Astrocyte (in vitro differentiated cells and primary cell): ENCODE results near the gene FAM170B. TPM values are rescaled to one million over a fixed set of nuclear protein-coding genes. Genes with fewer than 3 reads are reported as not detected.

ENCODE experiments used
- DNase-seq: peaks from one replicate; pipeline ENCODE4 v3.0.0-alpha.2; 2010; ENCODE audit warnings: low read depth
- FAIRE-seq: peaks from 2 replicates; lab custom pipeline; 2011; peaks lifted over from hg19 to GRCh38; lab: Jason Lieb, UNC
- H2AFZ ChIP-seq: 2 replicates; pipeline ENCODE4 v1.6.0; 2012; ENCODE audit warnings: low read depth, low read length, inconsistent platforms
- H3K27ac ChIP-seq: 2 replicates; pipeline ENCODE4 v1.5.1; 2011; ENCODE audit warnings: low read depth, low read length, inconsistent platforms
- H3K27me3 ChIP-seq: 2 replicates; pipeline ENCODE4 v1.6.0; 2011; ENCODE audit warnings: low read length, inconsistent platforms; ENCODE audit not compliant: insufficient read depth
- H3K36me3 ChIP-seq: 2 replicates; pipeline ENCODE4 v1.5.1; 2011; ENCODE audit warnings: low read length, inconsistent platforms; ENCODE audit not compliant: insufficient read depth
- H3K4me1 ChIP-seq: 2 replicates; pipeline ENCODE4 v1.5.1; 2011; ENCODE audit warnings: low read length, inconsistent platforms; ENCODE audit not compliant: insufficient read depth
- H3K4me2 ChIP-seq: 2 replicates; pipeline ENCODE4 v1.6.0; 2012; ENCODE audit warnings: low read length, inconsistent platforms
- H3K4me3 ChIP-seq: 2 replicates; pipeline ENCODE4 v1.5.1; 2011; ENCODE audit warnings: low read depth, mild to moderate bottlenecking, low read length, inconsistent platforms; ENCODE audit not compliant: insufficient read depth
- H3K79me2 ChIP-seq: 2 replicates; pipeline ENCODE4 v1.6.0; 2012; ENCODE audit warnings: mild to moderate bottlenecking, low read length, inconsistent platforms; ENCODE audit not compliant: insufficient read depth
- H3K9ac ChIP-seq: 2 replicates; pipeline ENCODE4 v1.6.0; 2012; ENCODE audit warnings: mild to moderate bottlenecking, low read length, inconsistent platforms
- H3K9me3 ChIP-seq: 2 replicates; pipeline ENCODE4 v1.5.1; 2012; ENCODE audit warnings: low read depth, mild to moderate bottlenecking, low read length, inconsistent platforms; ENCODE audit not compliant: insufficient read depth
- H4K20me1 ChIP-seq: 2 replicates; pipeline ENCODE4 v1.6.0; 2012; ENCODE audit warnings: low read length, inconsistent platforms; ENCODE audit not compliant: insufficient read depth
- H3K27ac Mint-ChIP-seq: one replicate; pipeline ENCODE4 v1.8.0; 2021; ENCODE audit warnings: mild to moderate bottlenecking, mixed read lengths; ENCODE audit not compliant: unreplicated experiment
- H3K27me3 Mint-ChIP-seq: one replicate; pipeline ENCODE4 v1.8.0; 2021; ENCODE audit warnings: low read depth, mixed read lengths; ENCODE audit not compliant: unreplicated experiment
- H3K36me3 Mint-ChIP-seq: one replicate; pipeline ENCODE4 v1.8.0; 2021; ENCODE audit warnings: low read depth, mixed read lengths; ENCODE audit not compliant: unreplicated experiment
- H3K4me1 Mint-ChIP-seq: one replicate; pipeline ENCODE4 v1.8.0; 2021; ENCODE audit warnings: low read depth, mixed read lengths; ENCODE audit not compliant: unreplicated experiment
- H3K4me3 Mint-ChIP-seq: one replicate; pipeline ENCODE4 v1.8.0; 2021; ENCODE audit warnings: mild to moderate bottlenecking, moderate library complexity, mixed read lengths; ENCODE audit not compliant: unreplicated experiment
- H3K9me3 Mint-ChIP-seq: one replicate; pipeline ENCODE4 v1.8.0; 2021; ENCODE audit warnings: mild to moderate bottlenecking, mixed read lengths; ENCODE audit not compliant: unreplicated experiment
- EZH2 ChIP-seq: IDR thresholded peaks from 2 replicates; pipeline ENCODE4 v1.6.1; 2012; ENCODE audit warnings: mild to moderate bottlenecking, low read length, inconsistent platforms; ENCODE audit not compliant: insufficient read depth
- total RNA-seq: library from RNA; stranded (reverse); gene quantifications from 2 replicates; pipeline ENCODE4 v1.2.1, GENCODE V29; 2021
- TF ChIP-seq, protein P1 (sequence below): IDR thresholded peaks from 2 replicates; pipeline ENCODE4 v1.5.1; 2011; ENCODE audit warnings: low read depth, mild to moderate bottlenecking, inconsistent platforms, low read length, moderate library complexity; ENCODE audit not compliant: insufficient read depth

FAM170B gene
- total RNA-seq, 1 donor from 2014 or later = not detected

GRCh38 chr10:49093922-49094321 lies 39.9 kb downstream of the FAM170B start:
- no peak overlapping the region for H3K4me3 Mint-ChIP-seq
- H3K27ac Mint-ChIP-seq = no peak overlapping the region
- Histone ChIP-seq H3K4me1 (no peaks in the 10 kb centered on the region), H3K27me3 (no peaks in the 10 kb centered on the region), H3K9me3 (no peaks in the 10 kb centered on the region), H3K4me3 (no peak overlapping the region), H3K4me2 (no peak overlapping the region), H3K36me3 (no peaks in the 10 kb centered on the region), H3K27ac (no peak overlapping the region), H2AFZ (no peak overlapping the region), H4K20me1 (peaks cover 3% of the 10 kb centered on the region), H3K9ac (no peak overlapping the region), H3K79me2 (no peaks in the 10 kb centered on the region)
- no peaks in the 10 kb centered on the region for H3K36me3 Mint-ChIP-seq
- no peaks in the 10 kb centered on the region for H3K4me1 Mint-ChIP-seq
- TF ChIP-seq, protein P1, sequence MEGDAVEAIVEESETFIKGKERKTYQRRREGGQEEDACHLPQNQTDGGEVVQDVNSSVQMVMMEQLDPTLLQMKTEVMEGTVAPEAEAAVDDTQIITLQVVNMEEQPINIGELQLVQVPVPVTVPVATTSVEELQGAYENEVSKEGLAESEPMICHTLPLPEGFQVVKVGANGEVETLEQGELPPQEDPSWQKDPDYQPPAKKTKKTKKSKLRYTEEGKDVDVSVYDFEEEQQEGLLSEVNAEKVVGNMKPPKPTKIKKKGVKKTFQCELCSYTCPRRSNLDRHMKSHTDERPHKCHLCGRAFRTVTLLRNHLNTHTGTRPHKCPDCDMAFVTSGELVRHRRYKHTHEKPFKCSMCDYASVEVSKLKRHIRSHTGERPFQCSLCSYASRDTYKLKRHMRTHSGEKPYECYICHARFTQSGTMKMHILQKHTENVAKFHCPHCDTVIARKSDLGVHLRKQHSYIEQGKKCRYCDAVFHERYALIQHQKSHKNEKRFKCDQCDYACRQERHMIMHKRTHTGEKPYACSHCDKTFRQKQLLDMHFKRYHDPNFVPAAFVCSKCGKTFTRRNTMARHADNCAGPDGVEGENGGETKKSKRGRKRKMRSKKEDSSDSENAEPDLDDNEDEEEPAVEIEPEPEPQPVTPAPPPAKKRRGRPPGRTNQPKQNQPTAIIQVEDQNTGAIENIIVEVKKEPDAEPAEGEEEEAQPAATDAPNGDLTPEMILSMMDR = no peak
- no peak for TF ChIP-seq EZH2
- H3K27me3 Mint-ChIP-seq = peaks cover 50% of the 10 kb centered on the region
- DNase-seq (no peak), FAIRE-seq (no peak)
- H3K9me3 Mint-ChIP-seq = no peaks in the 10 kb centered on the region

GRCh38 chr10:49092477-49092876 lies 41.3 kb downstream of the FAM170B start:
- Histone ChIP-seq H3K79me2 (no peaks in the 10 kb centered on the region), H3K9me3 (no peaks in the 10 kb centered on the region), H3K4me2 (no peak overlapping the region), H3K36me3 (no peaks in the 10 kb centered on the region), H3K9ac (no peak overlapping the region), H2AFZ (no peak overlapping the region), H3K27me3 (no peaks in the 10 kb centered on the region), H4K20me1 (peaks cover 3% of the 10 kb centered on the region), H3K27ac (no peak overlapping the region), H3K4me1 (no peaks in the 10 kb centered on the region), H3K4me3 (no peak overlapping the region)
- TF ChIP-seq, protein P1 = no peak
- TF ChIP-seq EZH2 = no peak
- FAIRE-seq (no peak), DNase-seq (no peak)
- Mint-ChIP-seq H3K4me1 (no peaks in the 10 kb centered on the region), H3K27ac (peak overlapping the region; percentile 28), H3K27me3 (peaks cover 44% of the 10 kb centered on the region), H3K36me3 (no peaks in the 10 kb centered on the region), H3K4me3 (no peak overlapping the region), H3K9me3 (no peaks in the 10 kb centered on the region)

- no peak for DNase-seq
- TF ChIP-seq EZH2 = no peak
- TF ChIP-seq, protein P1 = no peak
- H3K4me2 ChIP-seq = no peak overlapping the region
- H3K9ac ChIP-seq = no peak overlapping the region
- no peak overlapping the region for H3K4me3 Mint-ChIP-seq
- H3K9me3 ChIP-seq = no peaks in the 10 kb centered on the region
- H3K27ac Mint-ChIP-seq = peak overlapping the region; percentile 28
- no peak overlapping the region for H2AFZ ChIP-seq
- no peak overlapping the region for H3K4me3 ChIP-seq
- no peaks in the 10 kb centered on the region for H3K79me2 ChIP-seq
- no peaks in the 10 kb centered on the region for H3K4me1 Mint-ChIP-seq
- peaks cover 6% of the 10 kb centered on the region for H3K9me3 Mint-ChIP-seq
- H3K27ac ChIP-seq = no peak overlapping the region
- H4K20me1 ChIP-seq = peaks cover 3% of the 10 kb centered on the region
- peaks cover 42% of the 10 kb centered on the region for H3K27me3 Mint-ChIP-seq
- H3K27me3 ChIP-seq = no peaks in the 10 kb centered on the region
- no peaks in the 10 kb centered on the region for H3K36me3 ChIP-seq
- no peaks in the 10 kb centered on the region for H3K4me1 ChIP-seq
- no peaks in the 10 kb centered on the region for H3K36me3 Mint-ChIP-seq
- FAIRE-seq = no peak
Observed at GRCh38 chr10:49091450-49092210, 42.2 kb downstream of the FAM170B start.
